ENCODE measurements around the gene ROPN1B.
"Not testable (repeated sequence)": the region's sequence is repeated elsewhere in the genome, so short reads cannot be mapped to it uniquely, and the experiment has no call there.

The ROPN1B gene

DNA sequence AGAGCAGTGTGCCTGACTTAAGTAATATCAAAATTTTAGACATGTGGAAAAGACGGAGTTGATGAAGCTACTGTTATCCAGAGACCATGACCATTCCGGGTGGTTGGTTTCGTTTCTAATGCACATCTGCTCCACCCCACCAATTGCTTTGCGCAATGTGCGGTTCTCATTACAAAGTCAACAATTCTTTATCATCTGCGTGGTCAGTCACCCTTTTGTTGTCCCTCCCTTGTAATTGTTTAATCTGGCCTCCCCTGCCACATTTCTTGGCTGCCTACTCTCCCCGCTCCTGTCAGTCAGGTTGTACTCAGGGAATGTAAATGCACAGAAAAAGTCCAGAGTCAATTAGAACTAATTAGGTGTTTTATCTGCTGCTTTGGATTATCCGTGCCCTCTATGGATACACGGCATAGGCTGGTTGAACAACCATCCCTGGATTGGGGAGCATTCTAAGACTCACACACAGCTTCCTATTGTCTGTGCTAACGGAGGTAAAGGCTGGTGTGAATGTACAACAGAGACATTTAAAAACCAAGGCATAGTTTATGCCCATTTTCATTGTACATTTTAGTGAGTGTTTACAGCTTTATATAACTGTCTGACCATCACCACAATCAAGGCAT lies 33.6 kb upstream of the ROPN1B start:
- not testable (repeated sequence) for H3K27ac Mint-ChIP-seq; H3K27me3 Mint-ChIP-seq (ENCODE audit: low read depth); H3K36me3 Mint-ChIP-seq (ENCODE audit: low read depth); H3K9me3 Mint-ChIP-seq
- H3K4me1 Mint-ChIP-seq, result peaks cover 12% of the 10 kb centered on the region
- H3K4me3 Mint-ChIP-seq, result peak overlapping the region in 1 of 3 experiments; percentile 13

DNA sequence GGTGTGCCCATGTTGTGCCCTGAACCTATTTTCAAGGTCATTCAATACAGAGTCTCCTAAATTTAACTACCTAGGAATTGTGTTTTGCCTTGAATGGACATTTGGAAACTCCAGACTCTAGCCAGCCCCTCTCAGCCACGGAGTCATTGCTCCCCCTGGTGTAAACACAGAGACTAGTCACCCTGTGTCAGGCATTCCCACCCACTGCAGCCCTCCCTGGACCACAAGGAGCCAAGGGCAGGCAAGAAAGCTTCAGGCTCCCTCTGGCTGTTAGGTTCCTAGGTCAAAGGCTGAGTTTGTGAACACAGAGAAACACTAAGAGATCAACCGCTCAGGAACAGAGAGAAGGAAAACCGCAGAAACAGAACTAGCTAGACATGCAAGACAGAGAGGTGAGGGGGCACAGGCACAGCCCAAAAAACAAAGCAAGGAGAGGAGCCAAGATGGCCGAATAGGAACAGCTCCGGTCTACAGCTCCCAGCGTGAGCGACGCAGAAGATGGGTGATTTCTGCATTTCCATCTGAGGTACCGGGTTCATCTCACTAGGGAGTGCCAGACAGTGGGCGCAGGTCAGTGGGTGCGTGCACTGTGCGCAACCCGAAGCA lies 32.7 kb upstream of the ROPN1B start:
- peak overlapping the region in 1 of 3 experiments; percentile 5 for H3K4me3 Mint-ChIP-seq
- H3K9me3 Mint-ChIP-seq; H3K4me1 Mint-ChIP-seq; H3K27ac Mint-ChIP-seq; H3K27me3 Mint-ChIP-seq (ENCODE audit: low read depth); H3K36me3 Mint-ChIP-seq (ENCODE audit: low read depth): not testable (repeated sequence)
- TF ChIP-seq CTCF (IDR thresholded peaks at IDR 0.05; ENCODE audit: unreplicated experiment in 3 of 3), result peak in 1 of 3 experiments; percentile 23

- H3K4me3 Mint-ChIP-seq; H3K4me1 Mint-ChIP-seq; H3K9me3 Mint-ChIP-seq; H3K27ac Mint-ChIP-seq; H3K27me3 Mint-ChIP-seq (ENCODE audit: low read depth); H3K36me3 Mint-ChIP-seq (ENCODE audit: low read depth): not testable (repeated sequence)
These were observed 32.1 kb upstream of the ROPN1B start for GRCh38 chr3:125936891-125937290.

GRCh38 chr3:125947806-125948205 lies 21.2 kb upstream of the ROPN1B start:
- peaks cover 23% of the 10 kb centered on the region for H3K27me3 Mint-ChIP-seq (ENCODE audit: low read depth)
- not testable (repeated sequence) for H3K4me3 Mint-ChIP-seq; H3K4me1 Mint-ChIP-seq; H3K36me3 Mint-ChIP-seq (ENCODE audit: low read depth); H3K27ac Mint-ChIP-seq; H3K9me3 Mint-ChIP-seq

GRCh38 chr3:125948901-125949300 lies 20.1 kb upstream of the ROPN1B start:
- not testable (repeated sequence) for H3K4me3 Mint-ChIP-seq; H3K9me3 Mint-ChIP-seq; H3K27ac Mint-ChIP-seq; H3K36me3 Mint-ChIP-seq (ENCODE audit: low read depth); H3K4me1 Mint-ChIP-seq
- H3K27me3 Mint-ChIP-seq (ENCODE audit: low read depth), result peaks cover 23% of the 10 kb centered on the region

DNA sequence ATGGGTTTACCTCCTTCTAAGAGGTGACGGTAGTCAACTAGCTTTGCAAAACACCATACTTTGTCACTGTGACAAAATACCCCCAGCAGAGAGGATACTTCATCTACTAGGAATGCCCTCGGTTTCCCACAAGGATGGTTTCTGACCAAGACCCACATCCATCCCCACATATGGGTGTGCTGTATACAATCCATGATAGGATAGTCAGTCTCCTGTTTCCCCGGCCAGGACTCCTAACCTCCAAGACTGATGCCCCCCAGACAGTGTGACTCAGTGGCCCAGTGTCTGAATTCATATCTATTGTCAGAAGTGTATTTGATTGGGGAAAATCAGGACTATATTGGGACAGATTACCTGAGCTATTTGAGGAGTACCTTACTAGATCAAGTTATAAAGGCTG lies 17.8 kb upstream of the ROPN1B start:
- H3K27ac Mint-ChIP-seq; H3K36me3 Mint-ChIP-seq (ENCODE audit: low read depth); H3K9me3 Mint-ChIP-seq; H3K4me1 Mint-ChIP-seq; H3K4me3 Mint-ChIP-seq: not testable (repeated sequence)
- peaks cover 37% of the 10 kb centered on the region for H3K27me3 Mint-ChIP-seq (ENCODE audit: low read depth)

DNA sequence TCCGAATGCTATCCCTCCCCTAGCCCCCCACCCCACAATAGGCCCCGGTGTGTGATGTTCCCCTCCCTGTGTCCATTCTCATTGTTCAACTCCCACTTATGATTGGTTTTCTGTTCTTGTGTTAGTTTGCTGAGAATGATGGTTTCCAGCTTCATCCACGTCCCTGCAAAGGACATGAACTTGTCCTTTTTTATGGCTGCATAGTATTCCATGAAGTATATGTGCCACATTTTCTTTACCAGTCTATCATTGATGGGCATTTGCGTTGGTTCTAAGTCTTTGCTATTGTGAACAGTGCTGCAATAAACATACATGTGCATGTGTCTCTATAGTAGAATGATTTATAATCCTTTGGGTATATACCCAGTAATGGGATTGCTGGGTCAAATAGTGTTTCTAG lies 12.0 kb upstream of the ROPN1B start:
- not testable (repeated sequence) for H3K9me3 Mint-ChIP-seq; H3K27ac Mint-ChIP-seq; H3K36me3 Mint-ChIP-seq (ENCODE audit: low read depth); H3K4me1 Mint-ChIP-seq
- Mint-ChIP-seq H3K4me3 (peak overlapping the region in 1 of 3 experiments; percentile 24), H3K27me3 (ENCODE audit: low read depth) (peaks cover 38% of the 10 kb centered on the region)

DNA sequence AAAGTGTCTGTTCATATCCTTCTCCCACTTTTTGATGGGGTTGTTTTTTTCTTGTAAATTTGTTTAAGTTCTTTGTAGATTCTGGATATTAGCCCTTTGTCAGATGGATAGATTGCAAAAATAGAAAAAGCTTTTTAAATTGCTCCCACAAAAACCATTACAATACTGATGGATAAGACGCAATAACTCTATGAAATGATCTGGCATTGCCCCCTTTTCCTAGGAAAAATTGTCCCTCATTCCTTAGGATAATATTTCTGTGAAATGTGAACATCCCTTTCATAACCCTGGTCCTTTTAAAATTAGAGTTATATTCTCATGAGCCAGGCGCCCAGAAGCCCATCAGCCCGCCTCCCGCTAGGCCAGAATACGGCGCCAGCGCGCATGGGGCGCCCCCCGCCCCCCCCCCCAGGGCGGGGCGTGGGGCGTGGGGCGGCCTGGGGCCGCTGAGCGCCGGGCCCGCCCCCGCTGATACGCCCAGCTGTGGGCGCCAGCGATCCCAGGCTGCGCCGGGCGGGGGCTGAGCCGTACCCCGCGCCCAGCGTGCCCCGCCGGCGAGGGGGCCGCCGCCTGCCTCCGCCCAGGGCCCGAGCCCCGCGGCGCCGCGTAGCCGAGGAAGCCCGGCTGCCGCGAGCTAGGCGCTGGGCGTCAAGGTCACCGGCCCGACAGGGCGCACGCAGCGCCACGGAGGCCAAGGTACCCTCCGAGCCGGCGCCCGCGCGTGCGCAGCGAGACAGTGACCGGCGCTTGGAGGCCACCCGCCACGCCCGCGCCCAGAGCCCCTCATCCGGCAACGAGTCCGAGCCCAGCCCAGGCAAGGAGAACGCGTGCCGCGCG lies 11.1 kb upstream of the ROPN1B start:
- TF ChIP-seq CTCF (IDR thresholded peaks at IDR 0.05; ENCODE audit: unreplicated experiment in 3 of 3), result no peak
- H3K9me3 Mint-ChIP-seq, result peaks cover 4% of the 10 kb centered on the region
- H3K36me3 Mint-ChIP-seq (ENCODE audit: low read depth), result no peaks in the 10 kb centered on the region
- peaks cover 31% of the 10 kb centered on the region for H3K27me3 Mint-ChIP-seq (ENCODE audit: low read depth)
- H3K27ac Mint-ChIP-seq, result no peak overlapping the region
- H3K4me1 Mint-ChIP-seq, result no peaks in the 10 kb centered on the region
- peak overlapping the region; percentile 21 to 58 (median 24) for H3K4me3 Mint-ChIP-seq
